ENCODE measurements around the gene LSM5.

LSM5 gene

DNA sequence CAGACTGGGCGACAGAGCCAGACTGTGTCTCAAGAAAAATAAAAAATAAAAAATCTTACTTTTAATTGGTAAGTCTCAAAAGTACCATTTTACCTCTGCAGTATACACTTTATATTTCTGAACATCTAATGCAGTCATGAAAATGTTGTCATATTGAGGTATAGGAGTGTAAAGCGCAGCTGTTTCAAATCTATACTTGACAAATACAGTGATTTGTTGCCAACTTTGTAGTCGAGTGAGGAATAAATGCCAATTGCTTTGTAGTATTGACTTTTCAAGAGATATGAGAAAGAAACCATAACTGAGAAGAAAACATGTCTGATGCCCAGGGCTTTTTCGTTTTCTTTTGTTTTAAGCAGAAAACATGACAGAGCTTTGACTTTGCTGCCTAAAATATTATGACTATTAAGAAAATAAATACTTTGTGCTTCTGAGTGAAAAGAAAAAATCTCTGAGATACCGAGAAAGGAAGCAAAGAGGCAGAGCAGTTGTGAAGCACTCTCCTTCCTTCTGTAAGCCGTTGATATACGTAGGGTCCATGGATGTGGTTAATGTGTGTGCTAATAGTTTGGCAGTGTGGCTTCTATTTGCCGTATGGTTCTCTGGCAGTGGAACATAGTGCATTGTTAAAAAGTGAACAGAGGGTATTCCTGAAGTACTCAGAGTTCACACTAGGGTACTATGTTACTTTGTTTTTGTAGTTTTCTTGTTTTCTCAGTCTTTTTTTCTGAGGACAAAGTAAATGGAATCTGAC lies 43.3 kb upstream of the LSM5 start:
- no peak for DNase-seq (ENCODE audit: low read depth)
- TF ChIP-seq, protein P1, sequence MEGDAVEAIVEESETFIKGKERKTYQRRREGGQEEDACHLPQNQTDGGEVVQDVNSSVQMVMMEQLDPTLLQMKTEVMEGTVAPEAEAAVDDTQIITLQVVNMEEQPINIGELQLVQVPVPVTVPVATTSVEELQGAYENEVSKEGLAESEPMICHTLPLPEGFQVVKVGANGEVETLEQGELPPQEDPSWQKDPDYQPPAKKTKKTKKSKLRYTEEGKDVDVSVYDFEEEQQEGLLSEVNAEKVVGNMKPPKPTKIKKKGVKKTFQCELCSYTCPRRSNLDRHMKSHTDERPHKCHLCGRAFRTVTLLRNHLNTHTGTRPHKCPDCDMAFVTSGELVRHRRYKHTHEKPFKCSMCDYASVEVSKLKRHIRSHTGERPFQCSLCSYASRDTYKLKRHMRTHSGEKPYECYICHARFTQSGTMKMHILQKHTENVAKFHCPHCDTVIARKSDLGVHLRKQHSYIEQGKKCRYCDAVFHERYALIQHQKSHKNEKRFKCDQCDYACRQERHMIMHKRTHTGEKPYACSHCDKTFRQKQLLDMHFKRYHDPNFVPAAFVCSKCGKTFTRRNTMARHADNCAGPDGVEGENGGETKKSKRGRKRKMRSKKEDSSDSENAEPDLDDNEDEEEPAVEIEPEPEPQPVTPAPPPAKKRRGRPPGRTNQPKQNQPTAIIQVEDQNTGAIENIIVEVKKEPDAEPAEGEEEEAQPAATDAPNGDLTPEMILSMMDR (IDR thresholded peaks at IDR 0.05; ENCODE audit: control insufficient read depth, insufficient read depth, low read depth, low read length, missing control alignments): no peak
- H3K4me3 ChIP-seq (ENCODE audit: control insufficient read depth, low read depth, low read length): no peak overlapping the region

DNA sequence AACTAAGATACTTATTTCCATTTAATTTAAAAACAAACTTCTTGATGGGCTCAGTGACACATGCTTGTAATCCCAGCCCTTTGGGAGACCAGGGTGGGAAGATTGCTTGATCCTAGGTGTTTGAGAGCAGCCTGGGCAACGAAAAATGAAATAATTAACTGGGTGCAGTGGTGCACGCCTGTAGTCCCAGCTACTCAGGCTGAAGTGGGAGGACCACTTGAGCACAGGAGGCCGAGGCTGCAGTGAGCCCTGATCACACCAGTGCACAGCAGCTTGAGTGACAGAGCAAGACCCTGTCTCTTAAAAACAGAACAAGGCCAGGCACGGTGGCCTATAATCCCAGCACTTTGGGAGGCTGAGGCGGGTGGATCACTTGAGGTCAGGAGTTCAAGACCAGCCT lies 42.5 kb upstream of the LSM5 start:
- TF ChIP-seq, protein P1 (IDR thresholded peaks at IDR 0.05; ENCODE audit: control insufficient read depth, insufficient read depth, low read depth, low read length, missing control alignments): no peak
- no peak for DNase-seq (ENCODE audit: low read depth)
- no peak overlapping the region for H3K4me3 ChIP-seq (ENCODE audit: control insufficient read depth, low read depth, low read length)

DNA sequence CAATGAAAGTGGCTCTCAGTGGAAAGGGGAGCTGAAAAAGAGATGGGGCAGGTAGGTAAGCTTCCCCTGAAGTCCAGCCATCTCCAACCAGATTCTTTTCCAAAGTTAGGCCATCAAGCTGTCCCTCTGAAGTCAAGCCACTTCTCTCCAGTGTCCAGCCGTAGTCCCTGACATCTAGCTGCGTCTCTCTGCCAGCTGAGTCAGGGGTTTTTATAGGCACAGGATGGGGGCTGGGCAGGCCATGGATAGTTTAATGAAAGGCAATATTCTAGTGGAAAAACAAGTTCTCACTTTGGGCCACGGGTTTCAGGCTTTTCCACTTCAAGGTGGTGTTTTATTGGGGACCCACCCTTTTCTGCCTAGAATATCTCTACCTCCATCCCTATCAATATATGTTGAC lies 41.9 kb upstream of the LSM5 start:
- DNase-seq (ENCODE audit: low read depth): no peak
- H3K4me3 ChIP-seq (ENCODE audit: control insufficient read depth, low read depth, low read length): no peak overlapping the region
- TF ChIP-seq, protein P1 (IDR thresholded peaks at IDR 0.05; ENCODE audit: control insufficient read depth, insufficient read depth, low read depth, low read length, missing control alignments): no peak

DNA sequence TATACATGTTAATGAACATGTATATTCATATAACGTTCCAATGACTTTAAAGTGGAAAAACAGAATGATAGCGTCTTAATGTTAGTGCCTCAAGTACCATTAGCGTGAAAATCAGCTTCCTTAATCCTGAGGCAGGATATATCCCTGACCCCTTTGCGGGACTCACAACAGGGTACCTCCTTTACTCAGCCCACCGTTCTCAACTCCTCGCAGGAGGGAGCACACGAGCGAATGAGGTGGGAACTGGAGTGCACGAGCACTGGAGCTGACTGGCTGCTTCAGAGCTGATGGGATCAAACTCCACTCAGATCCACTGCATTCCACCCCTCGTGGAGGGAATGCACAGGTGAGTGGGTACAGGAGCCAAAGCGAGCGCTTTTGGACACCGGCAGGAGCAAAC lies 41.2 kb upstream of the LSM5 start:
- TF ChIP-seq, protein P1 (IDR thresholded peaks at IDR 0.05; ENCODE audit: control insufficient read depth, insufficient read depth, low read depth, low read length, missing control alignments): no peak
- no peak for DNase-seq (ENCODE audit: low read depth)
- H3K4me3 ChIP-seq (ENCODE audit: control insufficient read depth, low read depth, low read length): no peak overlapping the region

DNA sequence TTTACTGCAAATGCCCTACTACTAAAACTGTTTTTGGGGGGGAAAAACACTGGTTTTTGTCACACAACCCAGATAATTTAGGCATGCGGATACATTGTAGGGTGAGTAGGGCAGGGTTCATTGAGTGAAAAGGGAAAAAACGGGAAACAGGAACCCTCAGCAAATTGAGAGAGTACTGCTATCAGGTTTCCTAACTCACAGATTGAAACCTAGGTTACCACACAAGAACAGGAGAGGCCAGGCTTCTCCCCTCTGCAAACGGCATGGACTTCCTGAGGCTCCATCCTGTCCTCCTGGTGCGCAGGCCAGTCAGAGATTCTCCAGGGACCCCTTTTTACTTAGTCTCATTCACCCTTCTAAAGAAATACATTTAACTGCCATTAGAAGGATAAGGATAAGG lies 35.7 kb upstream of the LSM5 start:
- TF ChIP-seq, protein P1 (IDR thresholded peaks at IDR 0.05; ENCODE audit: control insufficient read depth, insufficient read depth, low read depth, low read length, missing control alignments): no peak
- no peak overlapping the region for H3K4me3 ChIP-seq (ENCODE audit: control insufficient read depth, low read depth, low read length)
- DNase-seq (ENCODE audit: low read depth): no peak

DNA sequence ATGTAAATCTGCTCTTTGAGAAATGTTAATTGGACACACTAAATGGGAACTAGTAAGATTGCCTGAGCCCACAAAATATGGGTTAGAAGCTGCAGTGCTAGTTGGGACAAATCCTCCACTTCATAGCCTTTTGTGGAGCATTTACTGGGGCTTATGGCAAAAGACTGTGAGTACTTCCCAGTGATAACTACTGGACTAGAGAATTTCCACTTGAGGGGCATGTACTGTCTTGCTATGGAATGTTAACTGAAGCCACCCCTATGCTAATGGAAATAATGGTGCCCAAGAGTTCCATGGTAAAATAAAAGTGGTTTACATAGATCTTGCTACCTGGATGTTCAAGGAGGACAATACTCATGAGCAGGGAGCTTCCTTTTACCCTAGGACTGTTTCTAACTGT lies 34.5 kb upstream of the LSM5 start:
- TF ChIP-seq, protein P1 (IDR thresholded peaks at IDR 0.05; ENCODE audit: control insufficient read depth, insufficient read depth, low read depth, low read length, missing control alignments): no peak
- no peak for DNase-seq (ENCODE audit: low read depth)

More for the DNA sequence above, 34.5 kb upstream of the LSM5 start:
- no peak overlapping the region for H3K4me3 ChIP-seq (ENCODE audit: control insufficient read depth, low read depth, low read length)
